GM12874 (cell line): ENCODE data around the gene PTPA.

Experiments
- TF ChIP-seq, protein P1 (sequence below): IDR thresholded peaks from 2 replicates; pipeline ENCODE4 v1.5.1; 2011; ENCODE audit warnings: low read depth, mild to moderate bottlenecking, control low read depth, low read length, moderate library complexity; ENCODE audit not compliant: insufficient read depth

The PTPA gene

DNA sequence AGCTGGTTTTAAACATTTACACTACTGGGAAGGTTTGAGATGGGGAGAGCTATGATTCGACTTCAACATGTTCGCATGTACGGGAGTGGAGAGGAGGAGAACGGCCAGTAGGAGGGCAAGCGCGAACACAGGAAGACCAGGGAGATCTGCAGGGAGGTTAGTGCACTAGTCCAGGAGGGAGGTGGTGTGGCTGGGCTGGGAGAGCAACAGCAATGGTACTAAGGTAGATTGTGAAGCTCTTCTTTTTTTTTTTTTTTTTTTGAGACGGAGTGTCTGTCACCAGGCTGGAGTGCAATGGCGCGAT, 50.3 kb downstream of the PTPA start:
- TF ChIP-seq, protein P1, sequence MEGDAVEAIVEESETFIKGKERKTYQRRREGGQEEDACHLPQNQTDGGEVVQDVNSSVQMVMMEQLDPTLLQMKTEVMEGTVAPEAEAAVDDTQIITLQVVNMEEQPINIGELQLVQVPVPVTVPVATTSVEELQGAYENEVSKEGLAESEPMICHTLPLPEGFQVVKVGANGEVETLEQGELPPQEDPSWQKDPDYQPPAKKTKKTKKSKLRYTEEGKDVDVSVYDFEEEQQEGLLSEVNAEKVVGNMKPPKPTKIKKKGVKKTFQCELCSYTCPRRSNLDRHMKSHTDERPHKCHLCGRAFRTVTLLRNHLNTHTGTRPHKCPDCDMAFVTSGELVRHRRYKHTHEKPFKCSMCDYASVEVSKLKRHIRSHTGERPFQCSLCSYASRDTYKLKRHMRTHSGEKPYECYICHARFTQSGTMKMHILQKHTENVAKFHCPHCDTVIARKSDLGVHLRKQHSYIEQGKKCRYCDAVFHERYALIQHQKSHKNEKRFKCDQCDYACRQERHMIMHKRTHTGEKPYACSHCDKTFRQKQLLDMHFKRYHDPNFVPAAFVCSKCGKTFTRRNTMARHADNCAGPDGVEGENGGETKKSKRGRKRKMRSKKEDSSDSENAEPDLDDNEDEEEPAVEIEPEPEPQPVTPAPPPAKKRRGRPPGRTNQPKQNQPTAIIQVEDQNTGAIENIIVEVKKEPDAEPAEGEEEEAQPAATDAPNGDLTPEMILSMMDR: no peak

DNA sequence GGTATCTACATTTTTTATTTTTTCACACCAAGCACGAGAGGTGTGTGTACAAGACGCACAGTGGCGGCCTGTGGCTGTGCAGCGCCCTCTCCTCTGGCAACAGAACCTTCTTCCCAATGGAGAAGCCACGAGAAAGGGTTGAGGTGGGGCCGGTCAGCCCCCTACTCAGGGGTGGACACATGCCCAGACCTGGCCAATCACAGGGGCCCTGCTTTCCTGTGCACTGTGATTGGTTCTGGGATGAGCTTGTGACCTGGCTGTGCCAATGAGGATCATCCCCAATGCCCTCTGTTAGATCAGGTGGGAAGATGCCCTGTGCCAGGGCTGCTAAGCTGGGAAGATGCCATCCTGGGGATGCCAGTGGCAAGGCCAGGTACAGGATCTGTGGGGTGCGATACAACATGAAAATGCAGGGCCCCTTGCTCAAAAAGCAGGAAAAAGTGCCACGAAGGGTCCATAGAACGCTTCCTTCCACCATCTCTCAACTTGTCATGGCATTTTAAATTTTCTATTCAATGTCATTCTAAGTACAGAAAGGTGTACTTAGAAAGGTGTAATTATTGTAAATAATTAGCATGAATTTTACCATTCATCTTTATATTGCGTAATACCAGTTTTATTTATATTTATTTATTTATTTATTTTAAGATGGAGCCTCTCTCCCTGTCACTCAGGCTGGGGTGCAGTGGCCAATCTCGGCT, 51.4 kb downstream of the PTPA start:
- TF ChIP-seq, protein P1: no peak

DNA sequence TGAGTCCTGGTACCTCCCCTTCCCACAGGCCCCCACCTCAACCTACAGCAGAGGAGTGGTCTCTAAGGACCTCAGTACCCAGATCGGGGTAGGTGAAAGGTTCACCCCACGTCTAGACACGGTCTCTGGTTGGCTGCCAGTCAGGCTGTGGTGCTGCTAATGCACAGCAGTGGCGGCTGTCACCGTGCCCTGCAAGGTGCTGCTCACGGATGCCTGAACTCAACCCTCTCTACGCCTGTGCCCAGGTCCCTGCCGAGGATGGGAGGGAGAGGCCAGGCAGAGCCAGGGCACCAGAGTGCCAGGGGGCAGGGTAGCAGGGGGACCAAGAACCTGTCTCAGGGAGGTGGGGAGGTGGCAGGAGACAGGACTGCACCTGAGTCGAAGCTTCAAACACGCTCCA, 52.5 kb downstream of the PTPA start:
- TF ChIP-seq, protein P1: no peak

DNA sequence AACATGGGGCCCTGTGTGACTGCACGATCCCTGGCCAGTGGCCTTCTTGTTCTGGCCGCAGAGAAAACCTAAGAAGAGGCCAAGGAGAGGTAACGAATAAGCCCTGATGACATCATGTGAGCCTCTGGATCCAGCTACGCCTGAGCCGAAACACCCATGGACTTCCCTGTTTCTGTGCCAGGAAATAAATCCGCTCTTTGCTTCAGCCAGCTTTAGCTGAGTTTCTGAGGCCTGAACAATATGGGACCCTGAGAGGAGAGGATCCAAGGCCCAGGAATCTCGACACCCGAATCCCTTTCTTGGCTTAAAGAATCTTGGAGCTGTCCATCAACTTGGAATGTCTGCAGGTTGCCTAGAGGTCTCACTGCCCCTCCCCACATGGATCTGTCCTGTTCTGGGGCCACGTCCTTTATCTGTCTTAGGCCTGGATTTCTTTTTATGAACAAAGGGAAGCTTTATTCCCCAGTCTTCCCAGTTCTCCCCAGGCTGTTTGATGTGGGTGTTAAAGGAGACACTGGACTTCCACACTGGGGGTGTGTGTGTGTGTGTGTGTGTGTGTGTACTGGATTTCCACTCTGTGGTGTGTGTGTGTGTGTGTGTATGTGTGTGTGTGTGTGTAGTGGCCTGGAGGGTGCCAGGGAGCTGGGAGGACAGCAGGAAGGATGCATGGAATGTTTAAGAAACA, 53.2 kb downstream of the PTPA start:
- TF ChIP-seq, protein P1: no peak

DNA sequence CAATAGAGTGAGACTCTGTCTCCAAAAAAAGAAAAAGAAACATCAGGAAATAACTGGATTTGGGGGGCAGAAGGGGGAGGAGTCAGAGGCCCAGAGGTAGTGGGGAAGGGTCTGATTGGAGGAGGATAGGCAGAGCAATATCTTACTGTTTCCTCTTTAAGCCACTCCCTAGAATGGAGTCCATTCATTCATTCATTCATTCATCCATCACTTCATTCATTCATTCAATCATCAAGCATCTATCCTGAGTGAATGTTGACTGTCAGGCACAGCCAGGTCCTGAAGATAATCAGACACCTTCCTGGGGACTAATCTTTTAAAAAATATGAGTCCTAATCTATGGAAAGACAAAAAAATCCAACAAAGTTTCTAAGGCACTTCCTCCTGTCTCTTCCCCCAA, 54.0 kb downstream of the PTPA start:
- TF ChIP-seq, protein P1: no peak

DNA sequence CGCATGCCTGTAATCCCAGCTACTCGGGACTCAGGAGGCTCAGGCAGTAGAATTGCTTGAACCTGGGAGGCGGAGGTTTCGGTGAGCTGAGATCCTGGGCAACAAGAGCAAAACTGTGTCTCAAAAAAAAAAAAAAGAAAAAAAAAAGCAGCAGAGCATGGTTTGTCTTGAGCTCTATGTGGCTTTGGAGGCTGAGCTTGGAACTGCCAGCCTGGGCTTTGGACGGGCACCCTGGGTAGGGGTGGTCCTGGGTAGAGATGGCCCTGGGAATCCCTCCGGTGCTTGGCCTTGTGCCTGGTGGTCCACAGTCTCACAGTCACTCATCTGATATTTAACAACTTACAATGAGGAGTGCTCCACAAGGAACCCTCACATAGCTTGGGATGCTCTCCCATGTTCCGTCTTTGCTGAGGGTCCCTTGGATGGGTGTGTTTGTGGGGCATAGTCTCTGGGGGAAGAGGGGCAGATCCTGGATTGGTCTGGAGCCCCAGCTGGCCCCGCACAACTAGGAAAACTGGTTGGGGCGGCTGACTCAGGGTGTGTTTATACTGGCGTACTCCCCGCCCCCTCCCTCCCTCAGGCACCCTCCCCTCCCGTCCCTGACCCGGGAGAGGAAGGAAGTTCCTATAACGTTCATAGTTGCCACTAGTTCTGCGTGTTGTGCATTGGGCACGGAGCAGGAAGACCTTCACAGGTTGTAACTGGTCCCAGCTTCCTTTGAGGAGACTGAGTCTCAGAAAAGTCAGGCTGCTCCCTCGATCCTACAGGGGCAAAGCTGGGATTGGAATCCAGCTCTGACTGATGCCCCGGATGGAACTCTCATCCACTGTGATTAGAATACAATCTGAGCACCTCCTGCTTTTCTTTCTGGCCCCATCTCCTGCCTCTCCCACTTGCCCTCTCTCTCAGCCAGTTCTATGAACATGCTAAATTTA, 55.7 kb downstream of the PTPA start:
- TF ChIP-seq, protein P1: no peak

DNA sequence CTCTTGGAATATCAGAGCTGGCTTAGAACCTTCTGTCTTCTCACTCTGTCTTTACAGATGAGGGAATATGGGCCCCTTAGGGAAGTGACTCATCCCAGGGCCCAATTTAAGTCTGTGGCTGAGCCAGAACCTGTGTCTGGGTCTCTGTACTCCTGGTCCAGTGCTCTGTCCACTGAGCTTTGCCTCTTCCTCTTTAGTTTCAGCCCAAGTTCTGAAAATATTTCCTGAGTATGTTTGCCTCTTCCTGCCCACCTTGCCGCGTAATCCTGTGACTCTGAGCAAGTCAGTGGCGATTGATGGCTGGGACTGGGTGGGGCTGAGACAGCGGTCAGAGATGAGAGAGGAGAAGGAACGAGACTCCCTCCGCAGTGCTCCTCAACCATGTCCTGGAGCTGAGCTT, 59.0 kb downstream of the PTPA start:
- TF ChIP-seq, protein P1: no peak
